RWPE2 (cell line): ENCODE data around the gene CD2.

Source experiments
- ATAC-seq: fragments of 200-7000 bp; cut with Tn5 transposase; 3 replicates; pipeline ENCODE4 v1.9.1; 2021; ENCODE audit warnings: low read depth
- DNase-seq: peaks from one replicate; pipeline ENCODE4 v3.0.0-alpha.2; 2020; ENCODE audit warnings: low spot score
- H3K27ac ChIP-seq: fragments of 450-650 bp; 2 replicates; pipeline ENCODE4 v1.5.1; 2017; ENCODE audit warnings: mild to moderate bottlenecking; ENCODE audit not compliant: poor library complexity, severe bottlenecking
- H3K27me3 ChIP-seq: fragments of 250-450 bp; sonication (Bioruptor Pico); 2 replicates; pipeline ENCODE4 v1.5.1; 2021; ENCODE audit warnings: mild to moderate bottlenecking, moderate library complexity; ENCODE audit not compliant: insufficient read depth, poor library complexity, severe bottlenecking
- H3K36me3 ChIP-seq: fragments of 250-450 bp; sonication (Bioruptor Pico); 2 replicates; pipeline ENCODE4 v1.5.1; 2020; ENCODE audit warnings: low read depth, mild to moderate bottlenecking, moderate library complexity
- H3K4me1 ChIP-seq: fragments of 250-450 bp; sonication (Bioruptor Pico); 2 replicates; pipeline ENCODE4 v1.5.1; 2021; ENCODE audit warnings: mild to moderate bottlenecking, moderate library complexity; ENCODE audit not compliant: insufficient read depth, poor library complexity, severe bottlenecking
- H3K4me3 ChIP-seq: fragments of 250-450 bp; sonication (Bioruptor Pico); 2 replicates; pipeline ENCODE4 v1.5.1; 2021; ENCODE audit warnings: mild to moderate bottlenecking, moderate library complexity; ENCODE audit not compliant: severe bottlenecking
- H3K9me3 ChIP-seq: fragments of 250-450 bp; sonication (Bioruptor Pico); 2 replicates; pipeline ENCODE4 v1.5.1; 2021; ENCODE audit warnings: mild to moderate bottlenecking, moderate library complexity; ENCODE audit not compliant: severe bottlenecking
- CTCF ChIP-seq: fragments of 450-650 bp; IDR thresholded peaks from one replicate; pipeline ENCODE4 v1.5.1; 2017; ENCODE audit warnings: mild to moderate bottlenecking, moderate library complexity; ENCODE audit not compliant: poor library complexity, severe bottlenecking

CD2 gene

DNA sequence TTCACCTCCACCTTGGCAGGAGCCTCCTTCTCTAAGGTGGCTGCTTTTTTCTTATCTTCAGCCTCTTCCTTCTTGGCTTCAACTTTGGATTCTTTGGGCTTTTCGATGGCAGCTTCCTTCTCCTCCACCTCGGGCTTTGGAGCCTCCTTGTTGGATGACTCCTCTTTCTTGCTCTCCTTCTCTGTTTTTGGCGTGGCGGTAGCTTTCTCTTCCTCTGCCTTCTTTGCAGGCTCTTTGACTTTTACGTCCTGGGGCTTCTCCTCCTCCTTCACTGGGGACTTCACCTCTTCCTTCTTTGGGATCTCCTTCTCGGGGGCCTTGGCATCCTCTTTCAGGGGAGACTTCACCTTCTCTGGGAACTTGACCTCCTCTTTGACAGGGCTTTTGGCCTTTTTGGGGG lies 13.9 kb upstream of the CD2 start:
- no peak overlapping the region for H3K27ac ChIP-seq
- no peaks in the 10 kb centered on the region for H3K4me1 ChIP-seq
- no peak for TF ChIP-seq CTCF

GRCh38 chr1:116740746-116741145 lies 13.5 kb upstream of the CD2 start:
- H3K27ac ChIP-seq = no peak overlapping the region
- H3K36me3 ChIP-seq = no peaks in the 10 kb centered on the region
- H3K4me3 ChIP-seq = no peak overlapping the region
- H3K27me3 ChIP-seq = no peaks in the 10 kb centered on the region
- H3K4me1 ChIP-seq = no peaks in the 10 kb centered on the region
- DNase-seq (no peak), ATAC-seq (no peak)
- peaks cover 20% of the 10 kb centered on the region for H3K9me3 ChIP-seq
- no peak for TF ChIP-seq CTCF

More for the DNA sequence above, 13.9 kb upstream of the CD2 start:
- H3K9me3 ChIP-seq = peaks cover 20% of the 10 kb centered on the region
- H3K27me3 ChIP-seq = no peaks in the 10 kb centered on the region
- no peak for DNase-seq
- H3K4me3 ChIP-seq = no peak overlapping the region
- no peaks in the 10 kb centered on the region for H3K36me3 ChIP-seq
- no peak for ATAC-seq

GRCh38 chr1:116741836-116742565 lies 12.2 kb upstream of the CD2 start:
- no peaks in the 10 kb centered on the region for H3K27me3 ChIP-seq
- no peak for ATAC-seq
- H3K9me3 ChIP-seq = peaks cover 20% of the 10 kb centered on the region
- TF ChIP-seq CTCF = no peak
- no peaks in the 10 kb centered on the region for H3K36me3 ChIP-seq
- no peak for DNase-seq
- no peak overlapping the region for H3K4me3 ChIP-seq
- H3K4me1 ChIP-seq = no peaks in the 10 kb centered on the region
- H3K27ac ChIP-seq = no peak overlapping the region

DNA sequence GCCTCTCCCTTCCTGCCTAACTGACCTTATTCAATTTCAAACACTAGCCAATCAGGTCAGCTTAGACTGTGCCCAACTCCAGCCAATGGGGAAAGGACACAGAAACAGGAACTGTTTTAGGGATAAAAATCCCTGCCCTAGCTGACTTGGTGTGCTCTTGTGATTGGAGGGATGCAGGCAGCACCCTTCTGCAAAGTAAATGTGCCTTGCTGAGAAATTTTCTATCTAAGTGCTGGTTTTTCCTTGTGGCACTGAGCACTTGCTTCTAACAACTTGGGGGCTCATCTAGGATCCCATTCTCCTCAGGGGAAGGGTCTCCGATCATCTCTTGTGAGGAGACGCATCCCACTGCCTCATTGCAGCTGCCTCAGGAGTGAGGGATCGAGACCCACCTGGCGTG lies 10.7 kb upstream of the CD2 start:
- Histone ChIP-seq H3K36me3 (no peaks in the 10 kb centered on the region), H3K4me1 (no peaks in the 10 kb centered on the region), H3K27me3 (no peaks in the 10 kb centered on the region), H3K4me3 (no peak overlapping the region), H3K27ac (no peak overlapping the region), H3K9me3 (peaks cover 21% of the 10 kb centered on the region)
- no peak for ATAC-seq
- DNase-seq = no peak
- TF ChIP-seq CTCF = no peak

DNA sequence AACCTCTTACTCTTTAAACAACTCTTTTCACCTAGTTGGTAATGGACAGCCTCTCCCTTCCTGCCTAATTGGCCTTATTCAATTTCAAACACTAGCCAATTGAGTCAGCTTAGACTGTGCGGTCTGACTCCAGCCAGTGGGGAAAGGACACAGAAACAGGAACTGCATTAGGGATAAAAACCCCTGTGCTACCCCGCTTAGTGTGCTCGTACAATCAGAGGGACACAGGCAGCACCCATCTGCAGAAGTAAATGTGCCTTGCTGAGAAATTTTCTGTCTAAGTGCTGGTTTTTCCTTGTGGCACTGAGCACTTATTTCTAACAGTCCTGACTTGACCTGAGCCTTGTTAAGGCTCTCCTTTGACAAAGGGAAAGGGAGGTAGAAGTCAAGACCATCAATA lies 6.0 kb upstream of the CD2 start:
- Histone ChIP-seq H3K9me3 (peaks cover 14% of the 10 kb centered on the region), H3K4me1 (peaks cover 2% of the 10 kb centered on the region), H3K27me3 (no peaks in the 10 kb centered on the region), H3K4me3 (no peak overlapping the region), H3K27ac (no peak overlapping the region), H3K36me3 (no peaks in the 10 kb centered on the region)
- ATAC-seq (no peak), DNase-seq (no peak)
- no peak for TF ChIP-seq CTCF
